GM10266 (cell line): ENCODE measurements around the gene UBE2D3.

Experiments used
- DNase-seq: peaks from one replicate; pipeline ENCODE4 v3.0.0; 2012; ENCODE audit errors: extremely low spot score
- CTCF ChIP-seq: IDR thresholded peaks from 2 replicates; pipeline ENCODE4 v1.5.1; 2012; ENCODE audit warnings: mild to moderate bottlenecking, low read depth; ENCODE audit not compliant: control insufficient read depth, insufficient read depth; ENCODE audit errors: missing control alignments

Gene UBE2D3

GRCh38 chr4:102843938-102844337 lies 16.6 kb upstream of the UBE2D3 start:
- DNase-seq: no peak
- TF ChIP-seq CTCF: no peak

- DNase-seq: no peak
- TF ChIP-seq CTCF: no peak
These were observed 15.9 kb upstream of the UBE2D3 start for GRCh38 chr4:102843273-102843672.

GRCh38 chr4:102842367-102842766 lies 15.0 kb upstream of the UBE2D3 start:
- TF ChIP-seq CTCF: no peak
- no peak for DNase-seq

- no peak for DNase-seq
- TF ChIP-seq CTCF: no peak
These were observed 9.2 kb upstream of the UBE2D3 start for GRCh38 chr4:102836596-102836995.

GRCh38 chr4:102832667-102833066 lies 5.3 kb upstream of the UBE2D3 start:
- TF ChIP-seq CTCF: no peak
- no peak for DNase-seq

GRCh38 chr4:102832105-102832504 lies 4.8 kb upstream of the UBE2D3 start:
- no peak for DNase-seq
- no peak for TF ChIP-seq CTCF

GRCh38 chr4:102829803-102830202 lies 2.5 kb upstream of the UBE2D3 start:
- no peak for DNase-seq
- no peak for TF ChIP-seq CTCF
